DMS114 treated with DMSO at 0.1 percent for 48 hours (cell line): ENCODE results near the gene TAAR2.
"Not testable (repeated sequence)": the region's sequence is repeated elsewhere in the genome, so short reads cannot be mapped to it uniquely, and the experiment has no call there.

ENCODE experiments used
- DNase-seq: peaks from one replicate; lab custom pipeline; 2025; ENCODE audit not compliant: unreplicated experiment; lab: John Stamatoyannopoulos, UW

Gene TAAR2

GRCh38 chr6:132614554-132614953 lies 9.5 kb downstream of the TAAR2 start:
- DNase-seq, result no peak

GRCh38 chr6:132612449-132613108 lies 11.5 kb downstream of the TAAR2 start:
- DNase-seq, result no peak

GRCh38 chr6:132611616-132612015 lies 12.5 kb downstream of the TAAR2 start:
- DNase-seq, result no peak

- no peak for DNase-seq
Measured at GRCh38 chr6:132607544-132608233, 16.4 kb downstream of the TAAR2 start.

GRCh38 chr6:132604635-132605152 lies 19.4 kb downstream of the TAAR2 start:
- no peak for DNase-seq

- not testable (repeated sequence) for DNase-seq
Measured at GRCh38 chr6:132600900-132601299, 23.2 kb downstream of the TAAR2 start.

- no peak for DNase-seq
Measured at GRCh38 chr6:132598473-132598872, 25.6 kb downstream of the TAAR2 start.

- no peak for DNase-seq
Measured at GRCh38 chr6:132596201-132596600, 27.9 kb downstream of the TAAR2 start.

- no peak for DNase-seq
Measured at GRCh38 chr6:132592855-132593254, 31.2 kb downstream of the TAAR2 start.

GRCh38 chr6:132590362-132590761 lies 33.7 kb downstream of the TAAR2 start:
- DNase-seq, result no peak

- no peak for DNase-seq
Measured at GRCh38 chr6:132589454-132589853, 34.6 kb downstream of the TAAR2 start, which contains the start of gene TAAR5. TSS of gene TAAR5 (minus strand) at chr6:132589741. CDS start at chr6:132589686, 55 bp downstream.

GRCh38 chr6:132587424-132587823 lies 36.7 kb downstream of the TAAR2 start:
- DNase-seq, result no peak

GRCh38 chr6:132584698-132585097 lies 39.4 kb downstream of the TAAR2 start:
- DNase-seq, result no peak

GRCh38 chr6:132571774-132572173 lies 52.3 kb downstream of the TAAR2 start:
- no peak for DNase-seq

- DNase-seq, result no peak
Measured at GRCh38 chr6:132570221-132570777, 53.8 kb downstream of the TAAR2 start, which contains the start of gene TAAR6. TSS of gene TAAR6 (plus strand) at chr6:132570322. CDS start at chr6:132570322, 0 bp downstream.

- no peak for DNase-seq
Measured at GRCh38 chr6:132569170-132569569, 54.9 kb downstream of the TAAR2 start.

GRCh38 chr6:132568611-132569010 lies 55.5 kb downstream of the TAAR2 start:
- DNase-seq, result no peak

- no peak for DNase-seq
Measured at GRCh38 chr6:132567566-132567965, 56.5 kb downstream of the TAAR2 start.
